DOHH2 (cell line): ENCODE results near the gene RAB29.

ENCODE experiments used
- H3F3A ChIP-seq: fragments of 200-600 bp; sonication (generic), shearing (Covaris generic); 2 replicates; pipeline ENCODE4 v1.6.0; 2016; ENCODE audit warnings: antibody characterized with exemption, mild to moderate bottlenecking; ENCODE audit not compliant: control insufficient read depth, insufficient read depth
- H3K27ac ChIP-seq: fragments of 200-600 bp; sonication (generic); 2 replicates; pipeline ENCODE4 v1.5.1; 2014; ENCODE audit warnings: low read depth, mild to moderate bottlenecking, low read length, moderate library complexity
- H3K27me3 ChIP-seq: fragments of 200-600 bp; sonication (generic); 2 replicates; pipeline ENCODE4 v1.6.1; 2014; ENCODE audit warnings: mild to moderate bottlenecking, low read length, mixed read lengths; ENCODE audit not compliant: control insufficient read depth
- H3K36me3 ChIP-seq: fragments of 200-600 bp; sonication (generic); 2 replicates; pipeline ENCODE4 v1.6.1; 2014; ENCODE audit warnings: mild to moderate bottlenecking, low read length, moderate library complexity, mixed read lengths; ENCODE audit not compliant: control insufficient read depth
- H3K4me1 ChIP-seq: fragments of 200-600 bp; sonication (generic); 2 replicates; pipeline ENCODE4 v1.6.1; 2014; ENCODE audit warnings: mild to moderate bottlenecking, low read length, mixed read lengths; ENCODE audit not compliant: control insufficient read depth
- H3K4me2 ChIP-seq: fragments of 200-600 bp; sonication (generic); 2 replicates; pipeline ENCODE4 v1.6.0; 2014; ENCODE audit warnings: mild to moderate bottlenecking, low read length, moderate library complexity
- H3K4me3 ChIP-seq: fragments of 200-600 bp; sonication (generic); 2 replicates; pipeline ENCODE4 v1.5.1; 2014; ENCODE audit warnings: mild to moderate bottlenecking, low read length, mixed read lengths
- H3K79me2 ChIP-seq: fragments of 200-600 bp; sonication (generic); 2 replicates; pipeline ENCODE4 v1.6.1; 2014; ENCODE audit warnings: mild to moderate bottlenecking, low read length, mixed read lengths; ENCODE audit not compliant: control insufficient read depth
- H3K9me2 ChIP-seq: fragments of 200-600 bp; sonication (generic); replicated peaks from 2 replicates; pipeline ENCODE4 v1.6.1; 2014; ENCODE audit warnings: mild to moderate bottlenecking, low read length, mixed read lengths; ENCODE audit not compliant: control insufficient read depth
- H3K9me3 ChIP-seq: fragments of 200-600 bp; sonication (generic); 2 replicates; pipeline ENCODE4 v1.6.1; 2014; ENCODE audit warnings: antibody characterized with exemption, low read length, mixed read lengths; ENCODE audit not compliant: control insufficient read depth, insufficient read depth
- H4K20me1 ChIP-seq: fragments of 200-600 bp; sonication (generic); 2 replicates; pipeline ENCODE4 v1.6.0; 2014; ENCODE audit warnings: low read depth, mild to moderate bottlenecking, antibody characterized with exemption, low read length, moderate library complexity; ENCODE audit not compliant: control insufficient read depth, insufficient read depth
- CTCF ChIP-seq: fragments of 200-600 bp; sonication (generic); IDR thresholded peaks from one replicate; pipeline ENCODE4 v1.5.1; 2014; ENCODE audit warnings: antibody characterized with exemption, mild to moderate bottlenecking, low read depth, low read length; ENCODE audit not compliant: poor library complexity, severe bottlenecking
- EZH2phosphoT487 ChIP-seq: fragments of 200-600 bp; sonication (generic); IDR thresholded peaks from 2 replicates; pipeline ENCODE4 v1.6.1; 2017; ENCODE audit warnings: borderline replicate concordance, mild to moderate bottlenecking, antibody characterized with exemption, low read length, moderate library complexity, mixed read lengths

The RAB29 gene

GRCh38 chr1:205798577-205798976 is 23.3 kb upstream of the RAB29 start:
- Histone ChIP-seq H3K4me3 (no peak overlapping the region), H3K9me3 (no peaks in the 10 kb centered on the region), H3K27ac (no peak overlapping the region), H3K36me3 (peaks cover 68% of the 10 kb centered on the region), H3K9me2 (no peaks in the 10 kb centered on the region), H3K79me2 (peaks cover 12% of the 10 kb centered on the region), H3K4me1 (peaks cover 27% of the 10 kb centered on the region), H3K4me2 (no peak overlapping the region), H3K27me3 (no peaks in the 10 kb centered on the region), H3F3A (no peaks in the 10 kb centered on the region), H4K20me1 (no peaks in the 10 kb centered on the region)
- TF ChIP-seq EZH2phosphoT487 (no peak), CTCF (no peak)

- Histone ChIP-seq H3K4me3 (no peak overlapping the region), H3K4me2 (no peak overlapping the region), H3F3A (peaks cover 6% of the 10 kb centered on the region), H3K9me3 (no peaks in the 10 kb centered on the region), H3K27ac (no peak overlapping the region), H3K9me2 (no peaks in the 10 kb centered on the region), H3K79me2 (peaks cover 8% of the 10 kb centered on the region; the same call in 1 of the 2 replicates), H4K20me1 (no peaks in the 10 kb centered on the region), H3K27me3 (no peaks in the 10 kb centered on the region), H3K36me3 (peaks cover 81% of the 10 kb centered on the region), H3K4me1 (peaks cover 41% of the 10 kb centered on the region)
- TF ChIP-seq EZH2phosphoT487 (no peak), CTCF (no peak)
Measured at GRCh38 chr1:205797168-205797567, 21.9 kb upstream of the RAB29 start.

- no peaks in the 10 kb centered on the region for H3K9me2 ChIP-seq
- TF ChIP-seq EZH2phosphoT487 (no peak), CTCF (no peak)
- no peaks in the 10 kb centered on the region for H3K27me3 ChIP-seq
- H3K4me3 ChIP-seq = peak overlapping the region; percentile 51
- H4K20me1 ChIP-seq = no peaks in the 10 kb centered on the region
- peaks cover 83% of the 10 kb centered on the region for H3K36me3 ChIP-seq
- H3F3A ChIP-seq = peaks cover 7% of the 10 kb centered on the region
- H3K79me2 ChIP-seq = no peaks in the 10 kb centered on the region
- H3K27ac ChIP-seq = peak overlapping the region; percentile 27
- peaks cover 46% of the 10 kb centered on the region for H3K4me1 ChIP-seq
- no peaks in the 10 kb centered on the region for H3K9me3 ChIP-seq
- H3K4me2 ChIP-seq = peak overlapping the region; percentile 66
Measured at GRCh38 chr1:205794011-205794730, 18.9 kb upstream of the RAB29 start.
